Keratinocyte (primary cell): ENCODE measurements around the gene PTPRD.

Source experiments
- CTCF ChIP-seq, 3 experiments: IDR thresholded peaks in 1 of 3; conservative IDR thresholded peaks in 1 of 3; optimal IDR thresholded peaks in 1 of 3; 2 replicates in 2 of 3; 3 replicates in 1 of 3; pipeline versions ENCODE3 to v1.5.1; 2011; ENCODE audit warnings: low read length in 3 of 3, mild to moderate bottlenecking in 3 of 3, moderate library complexity in 2 of 3, control low read depth in 1 of 3, inconsistent platforms in 1 of 3; ENCODE audit not compliant: insufficient read depth in 2 of 3; ENCODE audit errors: extremely low read depth in 1 of 3
- EZH2 ChIP-seq: IDR thresholded peaks from one replicate; pipeline ENCODE4 v1.6.1; 2012; ENCODE audit warnings: inconsistent platforms, mild to moderate bottlenecking, low read length, moderate library complexity

- no peak for TF ChIP-seq CTCF (optimal IDR thresholded peaks at IDR 0.05 in 1 of 3, IDR thresholded peaks at IDR 0.05 in 1 of 3, conservative IDR thresholded peaks at IDR 0.05 in 1 of 3; ENCODE audit: extremely low read depth in 1 of 3, insufficient read depth in 2 of 3, low read length in 3 of 3)
- no peak for TF ChIP-seq EZH2
These were observed 663.4 kb downstream of the PTPRD start for GRCh38 chr9:9949368-9949767.
